ENCODE measurements around the gene EXT2. TPM values are rescaled to one million over a fixed set of nuclear protein-coding genes. Genes with fewer than 3 reads are reported as not detected.
A peak's percentile ranks its signal among the peaks of the same experiment; 100 is the strongest.

EXT2 gene
- total and polyA plus RNA-seq, 8 donors = 14.4 to 36.3 (median 24.9) TPM

GRCh38 chr11:44268614-44269080 is 173.2 kb downstream of the EXT2 start:
- no peak overlapping the region for H3K4me3 ChIP-seq
- H3K27me3 ChIP-seq = no peaks in the 10 kb centered on the region
- no peak for ATAC-seq
- WGBS, 2 donors = 73 to 75% methylated on average over 5 of the region's 5 CpGs
- TF ChIP-seq, protein P1, sequence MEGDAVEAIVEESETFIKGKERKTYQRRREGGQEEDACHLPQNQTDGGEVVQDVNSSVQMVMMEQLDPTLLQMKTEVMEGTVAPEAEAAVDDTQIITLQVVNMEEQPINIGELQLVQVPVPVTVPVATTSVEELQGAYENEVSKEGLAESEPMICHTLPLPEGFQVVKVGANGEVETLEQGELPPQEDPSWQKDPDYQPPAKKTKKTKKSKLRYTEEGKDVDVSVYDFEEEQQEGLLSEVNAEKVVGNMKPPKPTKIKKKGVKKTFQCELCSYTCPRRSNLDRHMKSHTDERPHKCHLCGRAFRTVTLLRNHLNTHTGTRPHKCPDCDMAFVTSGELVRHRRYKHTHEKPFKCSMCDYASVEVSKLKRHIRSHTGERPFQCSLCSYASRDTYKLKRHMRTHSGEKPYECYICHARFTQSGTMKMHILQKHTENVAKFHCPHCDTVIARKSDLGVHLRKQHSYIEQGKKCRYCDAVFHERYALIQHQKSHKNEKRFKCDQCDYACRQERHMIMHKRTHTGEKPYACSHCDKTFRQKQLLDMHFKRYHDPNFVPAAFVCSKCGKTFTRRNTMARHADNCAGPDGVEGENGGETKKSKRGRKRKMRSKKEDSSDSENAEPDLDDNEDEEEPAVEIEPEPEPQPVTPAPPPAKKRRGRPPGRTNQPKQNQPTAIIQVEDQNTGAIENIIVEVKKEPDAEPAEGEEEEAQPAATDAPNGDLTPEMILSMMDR (IDR thresholded peaks at IDR 0.05) = no peak
- FAIRE-seq = no peak
- DNase-seq = no peak
- no peaks in the 10 kb centered on the region for H3K36me3 ChIP-seq
- H3K27ac ChIP-seq = no peak overlapping the region
- intact Hi-C loops (cut with DNase I) = no loop called here
- H3K4me1 ChIP-seq = no peaks in the 10 kb centered on the region
- no peaks in the 10 kb centered on the region for H3K9me3 ChIP-seq

- Histone ChIP-seq H3K27ac (no peak overlapping the region), H3K36me3 (no peaks in the 10 kb centered on the region), H3K4me1 (no peaks in the 10 kb centered on the region), H3K27me3 (no peaks in the 10 kb centered on the region), H3K4me3 (no peak overlapping the region), H3K9me3 (no peaks in the 10 kb centered on the region)
- intact Hi-C loops (cut with DNase I) = no loop called here
- TF ChIP-seq, protein P1 (IDR thresholded peaks at IDR 0.05) = no peak
- FAIRE-seq (no peak), ATAC-seq (peak in 1 of 4 donors; percentile 25), DNase-seq (no peak)
- WGBS, 2 donors = 67 to 71% methylated on average over 17 of the region's 17 CpGs
Measured at GRCh38 chr11:44269369-44270351, 174.2 kb downstream of the EXT2 start.

- 89 to 92% methylated on average over 20 of the region's 20 CpGs for WGBS, 2 donors
- H3K4me1 ChIP-seq = no peaks in the 10 kb centered on the region
- no peak for FAIRE-seq
- H3K36me3 ChIP-seq = no peaks in the 10 kb centered on the region
- no peak overlapping the region for H3K4me3 ChIP-seq
- DNase-seq = peak in 1 of 6 donors; percentile 29
- H3K27me3 ChIP-seq = no peaks in the 10 kb centered on the region
- H3K9me3 ChIP-seq = no peaks in the 10 kb centered on the region
- no peak overlapping the region for H3K27ac ChIP-seq
- intact Hi-C loops (cut with DNase I) = no loop called here
- TF ChIP-seq, protein P1 (IDR thresholded peaks at IDR 0.05) = no peak
- ATAC-seq = no peak
Measured at GRCh38 chr11:44270403-44271273, 175.2 kb downstream of the EXT2 start.

DNA sequence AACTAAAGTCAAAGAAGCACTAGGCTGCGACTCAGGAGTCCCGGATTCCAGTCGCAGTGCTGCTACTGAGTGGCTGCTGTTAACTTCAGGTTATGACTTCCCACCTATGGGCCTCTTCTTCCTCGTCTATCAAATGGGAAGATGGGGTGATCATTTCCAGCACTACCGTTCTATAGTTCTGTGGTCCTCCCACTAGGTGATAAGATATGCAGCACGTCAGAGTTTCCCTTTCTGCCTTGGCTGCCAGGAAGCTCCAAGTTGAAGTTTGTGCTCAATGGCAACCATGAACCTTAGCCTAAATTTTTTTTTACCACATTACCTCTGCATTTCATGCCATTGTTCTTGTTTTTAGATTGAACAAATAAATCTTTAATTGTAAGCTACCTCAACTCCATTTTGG is 175.8 kb downstream of the EXT2 start:
- H3K27ac ChIP-seq = no peak overlapping the region

More for the DNA sequence above, 175.8 kb downstream of the EXT2 start:
- TF ChIP-seq, protein P1 (IDR thresholded peaks at IDR 0.05) = no peak
- FAIRE-seq (no peak), ATAC-seq (no peak), DNase-seq (no peak)
- WGBS, 2 donors = 91 to 94% methylated on average over 6 of the region's 6 CpGs
- Histone ChIP-seq H3K27me3 (no peaks in the 10 kb centered on the region), H3K4me3 (no peak overlapping the region), H3K9me3 (no peaks in the 10 kb centered on the region), H3K4me1 (no peaks in the 10 kb centered on the region), H3K36me3 (no peaks in the 10 kb centered on the region)
- intact Hi-C loops (cut with DNase I) = no loop called here

Data from pancreas (tissue), 10 donors.